ENCODE measurements around the gene MAP2K7. TPM values are rescaled to one million over a fixed set of nuclear protein-coding genes. Genes with fewer than 3 reads are reported as not detected.

The MAP2K7 gene
- total RNA-seq, 4 donors from 2014 or later = 11.9 to 125 (median 20.9) TPM

- 37 to 50% methylated on average over 2 to 19 of the region's 65 CpGs for WGBS, 2 donors (ENCODE audit: low coverage in 1 of 2)
- Histone ChIP-seq H3K9me3 (no peaks in the 10 kb centered on the region), H3K36me3 (peaks cover 0 to 10% (median under 1%) of the 10 kb centered on the region in 4 donors), H3K4me1 (peaks cover 41 to 64% (median 50%) of the 10 kb centered on the region in 4 donors), H3K4me3 (peak within 1 kb of the TSS; percentile 29 to 57 (median 49)), H3K27me3 (no peaks in the 10 kb centered on the region), H3K27ac (peak within 1 kb of the TSS; percentile 51 to 91 (median 83))
- intact Hi-C loops (cut with DNase I; ENCODE audit: low total_unique reads) (no loop called here), in situ Hi-C loops (cut with MboI; ENCODE audit: low pct_ligation_motif_present in 1 of 4, low pct_unique_long_range_greater_than_20kb in 1 of 4, low sequenced_read_pairs in 3 of 4) (no loop called here)
- no peak for TF ChIP-seq EP300 (IDR thresholded peaks at IDR 0.05; ENCODE audit: low read depth)
- peak in 1 of 3 donors; percentile 34 for TF ChIP-seq POLR2AphosphoS5 (IDR thresholded peaks at IDR 0.05)
- TF ChIP-seq CTCF (IDR thresholded peaks at IDR 0.05) = peak in 2 of 5 experiments; percentile 10 to 35
- peak; percentile 22 for TF ChIP-seq POLR2A (IDR thresholded peaks at IDR 0.05)
- DNase-seq = peak; percentile 81
These were observed 22.5 kb downstream of the MAP2K7 start, which contains the start of gene CTXN1 for GRCh38 chr19:7926021-7926726. TSS of gene CTXN1 (minus strand) at chr19:7926135. CDS start at chr19:7925538, 597 bp downstream.

GRCh38 chr19:7926727-7927604 is 23.3 kb downstream of the MAP2K7 start:
- TF ChIP-seq CTCF (IDR thresholded peaks at IDR 0.05) (no peak), EP300 (IDR thresholded peaks at IDR 0.05; ENCODE audit: low read depth) (no peak), POLR2A (IDR thresholded peaks at IDR 0.05) (no peak), POLR2AphosphoS5 (IDR thresholded peaks at IDR 0.05) (no peak)
- no peaks in the 10 kb centered on the region for H3K9me3 ChIP-seq
- in situ Hi-C loops (cut with MboI; ENCODE audit: low pct_ligation_motif_present in 1 of 4, low pct_unique_long_range_greater_than_20kb in 1 of 4, low sequenced_read_pairs in 3 of 4) = no loop called here
- H3K27me3 ChIP-seq = no peaks in the 10 kb centered on the region
- no peak overlapping the region for H3K4me3 ChIP-seq
- 87% methylated on average over 32 of the region's 32 CpGs; no CpG with 5 or more reads in 1 of the 2 donors for WGBS, 2 donors (ENCODE audit: low coverage in 1 of 2)
- peaks cover 0 to 10% (median 4%) of the 10 kb centered on the region in 4 donors for H3K36me3 ChIP-seq
- peaks cover 33 to 56% (median 42%) of the 10 kb centered on the region in 4 donors for H3K4me1 ChIP-seq
- no peak for DNase-seq
- H3K27ac ChIP-seq = peak overlapping the region; percentile 51 to 91 (median 83)
- intact Hi-C loops (cut with DNase I; ENCODE audit: low total_unique reads) = no loop called here

- no peak for DNase-seq
- no peak for TF ChIP-seq POLR2AphosphoS5 (IDR thresholded peaks at IDR 0.05)
- TF ChIP-seq CTCF (IDR thresholded peaks at IDR 0.05) = no peak
- no peak for TF ChIP-seq EP300 (IDR thresholded peaks at IDR 0.05; ENCODE audit: low read depth)
- TF ChIP-seq POLR2A (IDR thresholded peaks at IDR 0.05) = no peak
- H3K4me1 ChIP-seq = peaks cover 32 to 48% (median 40%) of the 10 kb centered on the region in 4 donors
- H3K36me3 ChIP-seq = peaks cover 0 to 16% (median 6%) of the 10 kb centered on the region in 4 donors
- intact Hi-C loops (cut with DNase I; ENCODE audit: low total_unique reads) = no loop called here
- H3K9me3 ChIP-seq = no peaks in the 10 kb centered on the region
- WGBS, 2 donors (ENCODE audit: low coverage in 1 of 2) = 60 to 93% methylated on average over 1 to 18 of the region's 23 CpGs
- H3K4me3 ChIP-seq = no peak overlapping the region
- H3K27me3 ChIP-seq = no peaks in the 10 kb centered on the region
- in situ Hi-C loops (cut with MboI; ENCODE audit: low pct_ligation_motif_present in 1 of 4, low pct_unique_long_range_greater_than_20kb in 1 of 4, low sequenced_read_pairs in 3 of 4) = no loop called here
- H3K27ac ChIP-seq = peak overlapping the region; percentile 60 to 91 (median 83)
These were observed 24.1 kb downstream of the MAP2K7 start for GRCh38 chr19:7927605-7928333.

Measured in transverse colon (tissue), 4 donors.